Esophagus (tissue), 2 donors: Measurements from ENCODE around the gene TBL1XR1. TPM values are rescaled to one million over a fixed set of nuclear protein-coding genes. Genes with fewer than 3 reads are reported as not detected.
"Not testable (repeated sequence)": the region's sequence is repeated elsewhere in the genome, so short reads cannot be mapped to it uniquely, and the experiment has no call there.

Experiments
- H3K27ac ChIP-seq, 2 donors: one replicate each; pipeline ENCODE4 v1.5.1; 2013; ENCODE audit warnings: low read depth in 2 of 2, mild to moderate bottlenecking in 2 of 2, inconsistent platforms in 1 of 2, low read length in 1 of 2, moderate library complexity in 1 of 2
- H3K27me3 ChIP-seq, 2 donors: one replicate each; pipeline ENCODE4 v1.6.1; 2013; ENCODE audit warnings: low read length in 2 of 2, control low read depth in 1 of 2, mild to moderate bottlenecking in 1 of 2; ENCODE audit not compliant: insufficient read depth in 2 of 2, control insufficient read depth in 1 of 2
- H3K36me3 ChIP-seq, 2 donors: one replicate each; pipeline ENCODE4 v1.6.1; 2013; ENCODE audit warnings: low read length in 1 of 2; ENCODE audit not compliant: control insufficient read depth in 2 of 2, insufficient read depth in 2 of 2
- H3K4me1 ChIP-seq, 2 donors: one replicate each; pipeline ENCODE4 v1.6.1; 2013; ENCODE audit warnings: low read length in 1 of 2; ENCODE audit not compliant: control insufficient read depth in 2 of 2, insufficient read depth in 2 of 2
- H3K4me3 ChIP-seq, 2 donors: one replicate each; pipeline ENCODE4 v1.5.1; 2013; ENCODE audit warnings: low read length in 2 of 2, mild to moderate bottlenecking in 2 of 2, low read depth in 1 of 2, moderate library complexity in 1 of 2
- H3K9me3 ChIP-seq, 2 donors: one replicate each; pipeline ENCODE4 v1.6.1; 2013; ENCODE audit warnings: mild to moderate bottlenecking in 2 of 2, low read depth in 1 of 2, low read length in 1 of 2, moderate library complexity in 1 of 2; ENCODE audit not compliant: control insufficient read depth in 2 of 2, insufficient read depth in 1 of 2
- WGBS, 2 donors: extraction: QIAGEN DNeasy Blood & Tissue Kit; methylation state at CpG; one replicate each; pipeline ENCODE4 v1.1.7; 2013; 5-methylcytosine and 5-hydroxymethylcytosine counted together
- polyA plus RNA-seq, 2 donors: library from polyadenylated mRNA; stranded (reverse); fragments of 200-250 nt; gene quantifications; one replicate each; pipeline ENCODE4 v1.2.3, GENCODE V29; 2013
- donor health status: healthy with polysubstance abuse.
- donor health status: Bipolar disorder and iron deficiency.

Gene TBL1XR1
- polyA plus RNA-seq, 2 donors, result 16.2 to 19.3 TPM

- H3K4me3 ChIP-seq, result peak overlapping the region; percentile 73 to 100
- H3K27ac ChIP-seq, result peak overlapping the region; percentile 92 to 99
- no peaks in the 10 kb centered on the region for H3K27me3 ChIP-seq
- WGBS, 2 donors, result 1% methylated on average over 41 to 43 of the region's 43 CpGs
- H3K36me3 ChIP-seq, result no peaks in the 10 kb centered on the region
- peaks cover 0 to 2% of the 10 kb centered on the region in 2 donors for H3K4me1 ChIP-seq
- no peaks in the 10 kb centered on the region for H3K9me3 ChIP-seq
These were observed 734 bp downstream of the TBL1XR1 start for GRCh38 chr3:177196456-177197040.

GRCh38 chr3:177196008-177196455, 1.2 kb downstream of the TBL1XR1 start:
- Histone ChIP-seq H3K27me3 (no peaks in the 10 kb centered on the region), H3K27ac (peak overlapping the region; percentile 92 to 99), H3K4me3 (peak overlapping the region; percentile 73 to 100), H3K9me3 (no peaks in the 10 kb centered on the region), H3K4me1 (peaks cover 0 to 2% of the 10 kb centered on the region in 2 donors), H3K36me3 (no peaks in the 10 kb centered on the region)
- 0 to 1% methylated on average over 10 of the region's 10 CpGs for WGBS, 2 donors

- Histone ChIP-seq H3K36me3 (no peaks in the 10 kb centered on the region), H3K27ac (peak overlapping the region; percentile 24 to 99), H3K27me3 (no peaks in the 10 kb centered on the region), H3K4me3 (peak overlapping the region; percentile 31 to 100), H3K4me1 (peaks cover 0 to 2% of the 10 kb centered on the region in 2 donors), H3K9me3 (no peaks in the 10 kb centered on the region)
- 3 to 4% methylated on average over 8 of the region's 8 CpGs for WGBS, 2 donors
These were observed 1.9 kb downstream of the TBL1XR1 start for GRCh38 chr3:177195242-177195991.

- 19 to 23% methylated on average over 1 of the region's 1 CpG for WGBS, 2 donors
- no peaks in the 10 kb centered on the region for H3K27me3 ChIP-seq
- H3K9me3 ChIP-seq, result no peaks in the 10 kb centered on the region
- no peaks in the 10 kb centered on the region for H3K36me3 ChIP-seq
- peaks cover 0 to 2% of the 10 kb centered on the region in 2 donors for H3K4me1 ChIP-seq
- peak overlapping the region in 1 of 2 donors; percentile 37 for H3K27ac ChIP-seq
- peak overlapping the region in 1 of 2 donors; percentile 100 for H3K4me3 ChIP-seq
These were observed 3.0 kb downstream of the TBL1XR1 start for GRCh38 chr3:177194299-177194698.

- Histone ChIP-seq H3K27me3 (no peaks in the 10 kb centered on the region), H3K4me3 (no peak overlapping the region), H3K9me3 (no peaks in the 10 kb centered on the region), H3K4me1 (peaks cover 0 to under 1% of the 10 kb centered on the region in 2 donors), H3K27ac (peak overlapping the region; percentile 9 to 37), H3K36me3 (no peaks in the 10 kb centered on the region)
- 59 to 62% methylated on average over 9 of the region's 9 CpGs for WGBS, 2 donors
These were observed 3.5 kb downstream of the TBL1XR1 start for GRCh38 chr3:177193688-177194268.

- H3K4me3 ChIP-seq, H3K9me3 ChIP-seq, H3K27ac ChIP-seq, H3K36me3 ChIP-seq, H3K27me3 ChIP-seq, H3K4me1 ChIP-seq: not testable (repeated sequence)
- WGBS, 2 donors, result 93 to 94% methylated on average over 12 of the region's 12 CpGs
These were observed 4.0 kb downstream of the TBL1XR1 start for GRCh38 chr3:177193275-177193674.

- WGBS, 2 donors, result 20 to 40% methylated on average over 5 of the region's 5 CpGs
- no peak overlapping the region for H3K4me3 ChIP-seq
- no peaks in the 10 kb centered on the region for H3K27me3 ChIP-seq
- H3K4me1 ChIP-seq, result no peaks in the 10 kb centered on the region
- H3K9me3 ChIP-seq, result no peaks in the 10 kb centered on the region
- no peaks in the 10 kb centered on the region for H3K36me3 ChIP-seq
- H3K27ac ChIP-seq, result peak overlapping the region; percentile 22 to 28
These were observed 6.3 kb downstream of the TBL1XR1 start for GRCh38 chr3:177190756-177191681.

GRCh38 chr3:177190184-177190583, 7.1 kb downstream of the TBL1XR1 start:
- H3K27me3 ChIP-seq, H3K4me3 ChIP-seq, H3K4me1 ChIP-seq, H3K9me3 ChIP-seq, H3K36me3 ChIP-seq: not testable (repeated sequence)
- peak overlapping the region in 1 of 2 donors; percentile 15 for H3K27ac ChIP-seq
- 88 to 96% methylated on average over 5 of the region's 5 CpGs for WGBS, 2 donors

- WGBS, 2 donors, result 81 to 84% methylated on average over 4 of the region's 4 CpGs
These were observed 9.0 kb downstream of the TBL1XR1 start for GRCh38 chr3:177188325-177188724.

More at GRCh38 chr3:177188325-177188724, 9.0 kb downstream of the TBL1XR1 start:
- not testable (repeated sequence) for H3K9me3 ChIP-seq, H3K27me3 ChIP-seq, H3K27ac ChIP-seq, H3K4me3 ChIP-seq, H3K4me1 ChIP-seq, H3K36me3 ChIP-seq
